Coronary artery (tissue), 2 donors: ENCODE measurements around the gene SPOP.
A peak's percentile ranks its signal among the peaks of the same experiment; 100 is the strongest.

Source experiments
- DNase-seq: peaks from one replicate; pipeline ENCODE4 v3.0.0-alpha.2; 2017; ENCODE audit warnings: low spot score
- H3K27ac ChIP-seq, 2 donors: fragments of 200-600 bp; sonication (generic); one replicate each; pipeline ENCODE4 v1.5.1; 2016 to 2019
- H3K4me3 ChIP-seq: fragments of 200-600 bp; sonication (generic); 2 replicates; pipeline ENCODE4 v1.5.1; 2016; ENCODE audit warnings: mild to moderate bottlenecking, moderate library complexity
- CTCF ChIP-seq: fragments of 200-600 bp; sonication (generic); IDR thresholded peaks from one replicate; pipeline ENCODE4 v1.5.1; 2019; ENCODE audit warnings: antibody characterized with exemption

SPOP gene

GRCh38 chr17:49688848-49689247 is 11.0 kb upstream of the SPOP start:
- Histone ChIP-seq H3K27ac (peak overlapping the region; percentile 95), H3K4me3 (no peak overlapping the region)
- DNase-seq, result no peak
- no peak for TF ChIP-seq CTCF

GRCh38 chr17:49687878-49688491 is 10.1 kb upstream of the SPOP start:
- H3K4me3 ChIP-seq, result no peak overlapping the region
- peak overlapping the region; percentile 95 for H3K27ac ChIP-seq
- TF ChIP-seq CTCF, result no peak
- DNase-seq, result no peak

- no peak for DNase-seq
- no peak overlapping the region for H3K4me3 ChIP-seq
- TF ChIP-seq CTCF, result no peak
- H3K27ac ChIP-seq, result no peak overlapping the region
These were observed 3.4 kb upstream of the SPOP start for GRCh38 chr17:49681106-49681979.

GRCh38 chr17:49680314-49680713 is 2.4 kb upstream of the SPOP start:
- Histone ChIP-seq H3K27ac (no peak overlapping the region), H3K4me3 (no peak overlapping the region)
- DNase-seq, result no peak
- no peak for TF ChIP-seq CTCF

GRCh38 chr17:49677134-49677932 is 564 bp downstream of the SPOP start:
- DNase-seq, result peak; percentile 96
- Histone ChIP-seq H3K27ac (peak overlapping the region; percentile 96 to 100), H3K4me3 (peak overlapping the region; percentile 92)
- no peak for TF ChIP-seq CTCF

GRCh38 chr17:49676276-49676868 is 1.5 kb downstream of the SPOP start:
- no peak for TF ChIP-seq CTCF
- H3K4me3 ChIP-seq, result peak overlapping the region; percentile 92
- DNase-seq, result no peak
- peak overlapping the region; percentile 96 to 100 for H3K27ac ChIP-seq
